Keratinocyte (primary cell): ENCODE data around the gene TPCN2.

Experiments
- EZH2 ChIP-seq: IDR thresholded peaks from one replicate; pipeline ENCODE4 v1.6.1; 2012; ENCODE audit warnings: inconsistent platforms, mild to moderate bottlenecking, low read length, moderate library complexity
- TF ChIP-seq, protein P1 (sequence below), 3 experiments: IDR thresholded peaks in 1 of 3; conservative IDR thresholded peaks in 1 of 3; optimal IDR thresholded peaks in 1 of 3; 2 replicates in 2 of 3; 3 replicates in 1 of 3; pipeline versions ENCODE3 to v1.5.1; 2011; ENCODE audit warnings: low read length in 3 of 3, mild to moderate bottlenecking in 3 of 3, moderate library complexity in 2 of 3, control low read depth in 1 of 3, inconsistent platforms in 1 of 3; ENCODE audit not compliant: insufficient read depth in 2 of 3; ENCODE audit errors: extremely low read depth in 1 of 3

DNA sequence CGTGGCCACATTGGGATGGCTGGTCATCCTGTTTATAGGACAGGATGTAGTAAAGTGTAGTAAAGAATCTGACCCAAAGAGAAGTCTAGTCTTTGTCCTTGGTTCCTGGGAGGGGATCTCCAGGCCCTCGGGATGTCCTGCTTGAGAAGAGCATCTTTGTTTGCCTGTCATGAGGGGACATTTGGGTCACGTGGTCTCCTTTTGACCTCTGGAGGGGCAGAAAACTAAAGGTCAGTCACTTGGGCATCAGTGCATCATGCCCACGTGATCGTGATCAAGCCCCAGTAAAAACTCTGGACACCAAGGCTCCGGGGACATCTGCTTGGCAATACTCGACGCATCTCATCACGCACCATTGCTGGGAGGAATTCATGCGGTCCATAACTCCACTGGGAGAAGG, 116.1 kb downstream of the TPCN2 start:
- TF ChIP-seq, protein P1, sequence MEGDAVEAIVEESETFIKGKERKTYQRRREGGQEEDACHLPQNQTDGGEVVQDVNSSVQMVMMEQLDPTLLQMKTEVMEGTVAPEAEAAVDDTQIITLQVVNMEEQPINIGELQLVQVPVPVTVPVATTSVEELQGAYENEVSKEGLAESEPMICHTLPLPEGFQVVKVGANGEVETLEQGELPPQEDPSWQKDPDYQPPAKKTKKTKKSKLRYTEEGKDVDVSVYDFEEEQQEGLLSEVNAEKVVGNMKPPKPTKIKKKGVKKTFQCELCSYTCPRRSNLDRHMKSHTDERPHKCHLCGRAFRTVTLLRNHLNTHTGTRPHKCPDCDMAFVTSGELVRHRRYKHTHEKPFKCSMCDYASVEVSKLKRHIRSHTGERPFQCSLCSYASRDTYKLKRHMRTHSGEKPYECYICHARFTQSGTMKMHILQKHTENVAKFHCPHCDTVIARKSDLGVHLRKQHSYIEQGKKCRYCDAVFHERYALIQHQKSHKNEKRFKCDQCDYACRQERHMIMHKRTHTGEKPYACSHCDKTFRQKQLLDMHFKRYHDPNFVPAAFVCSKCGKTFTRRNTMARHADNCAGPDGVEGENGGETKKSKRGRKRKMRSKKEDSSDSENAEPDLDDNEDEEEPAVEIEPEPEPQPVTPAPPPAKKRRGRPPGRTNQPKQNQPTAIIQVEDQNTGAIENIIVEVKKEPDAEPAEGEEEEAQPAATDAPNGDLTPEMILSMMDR (optimal IDR thresholded peaks at IDR 0.05 in 1 of 3, IDR thresholded peaks at IDR 0.05 in 1 of 3, conservative IDR thresholded peaks at IDR 0.05 in 1 of 3; ENCODE audit: extremely low read depth in 1 of 3, insufficient read depth in 2 of 3, low read length in 3 of 3): no peak
- no peak for TF ChIP-seq EZH2
